Measurements from ENCODE around the gene DCAF4. TPM values are rescaled to one million over a fixed set of nuclear protein-coding genes. Genes with fewer than 3 reads are reported as not detected.
A peak's percentile ranks its signal among the peaks of the same experiment; 100 is the strongest.
"Not testable (repeated sequence)": the region's sequence is repeated elsewhere in the genome, so short reads cannot be mapped to it uniquely, and the experiment has no call there.

Gene DCAF4
- total RNA-seq, 1 donor from 2014 or later: 6.4 TPM

DNA sequence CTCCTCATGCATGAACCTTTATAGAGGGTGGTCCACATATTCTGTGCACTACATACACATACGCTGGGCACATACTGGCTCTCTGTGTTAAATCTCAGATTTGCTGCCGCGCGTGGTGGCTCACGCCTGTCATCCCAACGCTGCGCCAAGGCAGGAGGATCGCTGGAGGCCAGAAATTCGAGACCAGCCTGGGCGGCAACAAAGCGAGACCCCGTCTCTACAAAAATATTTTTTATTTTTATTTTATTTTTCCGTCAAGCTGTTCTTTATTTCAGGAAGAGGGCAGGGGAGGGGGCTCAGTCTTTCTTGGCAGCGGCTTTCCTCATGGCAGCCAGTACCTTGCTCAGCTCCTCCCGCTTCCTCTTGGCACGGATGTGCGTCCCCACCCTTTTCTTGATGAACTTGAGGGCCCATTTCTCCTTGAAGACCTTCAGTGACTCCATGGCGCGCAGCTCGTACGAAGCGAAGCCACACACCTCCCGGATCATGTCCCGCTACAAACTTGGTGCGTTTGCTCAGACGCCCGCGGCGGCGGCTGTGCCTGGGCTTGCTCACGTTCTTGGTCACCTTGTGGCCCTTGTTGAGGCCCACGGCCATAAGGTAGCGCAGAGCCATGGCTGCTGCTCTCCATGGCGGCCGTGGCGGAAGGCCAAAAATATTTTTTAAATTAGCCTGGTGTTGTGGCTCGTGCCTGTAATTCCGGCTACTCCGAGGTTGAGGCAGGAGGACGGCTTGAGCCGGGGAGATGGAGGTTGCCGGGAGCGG is 3.2 kb downstream of the DCAF4 start:
- ATAC-seq: no peak

DNA sequence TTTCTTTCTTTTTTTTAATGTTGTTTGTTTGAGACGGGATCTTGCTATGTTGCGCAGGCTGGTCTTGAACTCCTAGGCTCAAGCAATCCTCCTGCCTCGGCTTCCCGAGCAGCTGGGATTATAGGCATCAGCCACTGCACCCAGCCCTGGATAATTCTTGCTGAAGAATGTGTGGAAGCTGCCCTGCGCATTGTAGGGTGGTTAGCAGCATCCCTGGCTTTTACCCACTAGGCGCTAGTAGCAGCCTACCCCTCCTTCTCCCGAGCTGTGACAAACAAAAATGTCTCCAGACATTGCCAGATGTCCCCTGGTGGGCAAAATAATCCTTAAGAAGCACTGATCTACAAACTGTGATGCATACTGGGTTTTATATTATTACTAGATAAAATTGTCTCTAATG is 6.6 kb downstream of the DCAF4 start:
- no peak for ATAC-seq
- no peak for DNase-seq (ENCODE audit: low spot score)

More for the DNA sequence above, 3.2 kb downstream of the DCAF4 start:
- no peak for DNase-seq (ENCODE audit: low spot score)

DNA sequence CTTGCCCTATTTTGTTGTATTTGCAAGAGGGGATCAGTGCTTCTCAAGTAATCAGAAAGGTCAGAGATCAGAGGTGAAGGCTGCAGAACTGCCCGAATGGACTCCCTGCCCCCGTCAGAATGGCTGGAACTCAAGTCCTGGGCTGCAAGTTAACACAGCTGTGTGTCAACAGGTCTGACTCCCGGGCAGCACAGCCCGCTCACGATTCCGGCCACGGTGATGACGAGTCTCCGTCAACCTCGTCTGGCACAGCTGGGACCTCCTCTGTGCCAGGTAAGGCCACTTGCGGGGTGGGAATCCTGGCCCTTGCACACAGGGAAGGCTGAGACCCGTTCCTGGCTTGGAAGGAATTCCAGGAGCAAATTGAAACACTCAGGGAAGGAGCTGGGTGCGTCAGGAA is 13.4 kb downstream of the DCAF4 start:
- DNase-seq (ENCODE audit: low spot score) (no peak), ATAC-seq (no peak)

- no peak for DNase-seq (ENCODE audit: low spot score)
- ATAC-seq: no peak
Measured at GRCh38 chr14:72941286-72941985, 15.2 kb downstream of the DCAF4 start.

GRCh38 chr14:72942934-72943333 is 16.7 kb downstream of the DCAF4 start:
- ATAC-seq (no peak), DNase-seq (ENCODE audit: low spot score) (no peak)

GRCh38 chr14:72943876-72944430 is 17.7 kb downstream of the DCAF4 start:
- ATAC-seq (no peak), DNase-seq (ENCODE audit: low spot score) (no peak)

- DNase-seq (ENCODE audit: low spot score) (no peak), ATAC-seq (no peak)
Measured at GRCh38 chr14:72945356-72946027, 19.2 kb downstream of the DCAF4 start.

- ATAC-seq: no peak
- no peak for DNase-seq (ENCODE audit: low spot score)
Measured at GRCh38 chr14:72946491-72946890, 20.2 kb downstream of the DCAF4 start.

GRCh38 chr14:72947366-72948160 is 21.3 kb downstream of the DCAF4 start:
- ATAC-seq: no peak
- DNase-seq (ENCODE audit: low spot score): no peak

GRCh38 chr14:72948481-72949138 is 22.3 kb downstream of the DCAF4 start:
- ATAC-seq (peak; percentile 83), DNase-seq (ENCODE audit: low spot score) (peak; percentile 59)

DNA sequence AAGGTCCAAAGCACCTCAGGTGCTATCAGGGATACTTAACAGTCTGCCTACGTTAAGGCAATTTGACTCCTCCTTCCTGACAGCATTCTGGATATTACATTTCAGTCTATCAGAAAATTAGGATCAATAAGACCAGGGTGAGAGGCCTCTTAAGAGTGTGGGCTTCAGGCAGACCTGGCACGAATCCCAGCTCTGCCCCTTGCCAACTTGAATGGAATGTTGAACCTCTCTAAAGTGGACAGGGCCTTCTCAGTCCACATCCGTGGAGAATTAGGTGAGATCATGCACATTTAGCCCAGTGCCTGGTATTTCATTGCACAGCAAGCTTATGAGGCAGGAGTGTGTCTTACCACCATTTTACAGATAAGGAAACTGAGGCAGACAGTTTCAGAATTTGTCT is 25.9 kb downstream of the DCAF4 start:
- ATAC-seq (no peak), DNase-seq (ENCODE audit: low spot score) (no peak)

- ATAC-seq; DNase-seq (ENCODE audit: low spot score): not testable (repeated sequence)
Measured at GRCh38 chr14:72956741-72957140, 30.5 kb downstream of the DCAF4 start.

- DNase-seq (ENCODE audit: low spot score): no peak
- ATAC-seq: no peak
Measured at GRCh38 chr14:72957213-72957612, 30.9 kb downstream of the DCAF4 start.

DNA sequence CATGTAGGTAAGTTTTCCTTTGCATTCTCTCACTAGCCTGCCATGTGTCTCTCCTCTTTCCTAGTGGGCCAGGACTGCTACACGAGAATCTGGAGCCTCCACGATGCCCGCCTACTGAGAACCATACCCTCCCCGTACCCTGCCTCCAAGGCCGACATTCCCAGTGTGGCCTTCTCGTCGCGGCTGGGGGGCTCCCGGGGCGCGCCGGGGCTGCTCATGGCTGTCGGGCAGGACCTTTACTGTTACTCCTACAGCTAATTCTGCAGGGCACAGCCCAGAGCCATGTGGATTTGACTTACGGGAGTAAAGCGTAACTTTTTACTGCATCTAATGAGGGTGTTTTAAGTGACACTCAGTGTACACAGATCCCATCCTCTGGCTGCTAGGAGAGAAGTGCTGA is 32.3 kb downstream of the DCAF4 start:
- DNase-seq (ENCODE audit: low spot score) (no peak), ATAC-seq (no peak)

- not testable (repeated sequence) for DNase-seq (ENCODE audit: low spot score); ATAC-seq
Measured at GRCh38 chr14:72961016-72961415, 34.8 kb downstream of the DCAF4 start.

DNA sequence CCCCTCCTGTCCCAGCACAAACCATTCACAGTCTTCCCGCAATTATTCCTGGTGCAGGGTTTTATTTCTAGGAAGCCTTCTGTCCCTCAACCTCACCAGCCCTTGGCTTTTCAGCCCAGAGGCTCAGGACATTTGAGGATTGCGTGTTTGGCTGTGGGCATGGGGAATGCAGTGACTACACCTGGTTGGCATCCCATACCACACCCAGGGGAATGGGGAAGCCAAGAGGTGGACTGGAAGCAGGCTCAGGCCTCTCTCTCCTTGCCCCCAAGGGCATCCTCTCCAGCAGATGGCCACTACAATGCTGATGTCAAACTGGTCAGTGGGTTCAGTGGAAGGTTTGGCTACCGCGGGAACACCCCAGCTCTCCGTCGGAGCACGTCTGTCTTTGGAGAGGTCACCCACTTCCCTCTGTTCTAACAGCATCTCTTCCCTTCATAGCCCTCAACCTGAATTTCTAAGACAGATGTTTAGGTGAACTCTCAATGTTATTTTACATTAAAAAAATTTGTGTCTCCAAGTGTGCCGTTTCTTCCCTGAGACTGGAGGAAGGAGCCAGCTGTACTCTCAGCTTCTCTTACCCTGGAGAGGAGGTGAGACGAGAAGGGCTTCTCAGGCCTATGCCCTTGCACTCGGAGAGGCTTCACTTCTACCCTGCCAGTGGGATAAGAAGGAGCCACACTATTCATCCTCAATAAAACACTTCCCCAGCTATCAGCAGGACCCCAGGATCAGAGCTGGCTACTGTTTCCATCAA is 35.5 kb downstream of the DCAF4 start:
- ATAC-seq (no peak), DNase-seq (ENCODE audit: low spot score) (no peak)

DNA sequence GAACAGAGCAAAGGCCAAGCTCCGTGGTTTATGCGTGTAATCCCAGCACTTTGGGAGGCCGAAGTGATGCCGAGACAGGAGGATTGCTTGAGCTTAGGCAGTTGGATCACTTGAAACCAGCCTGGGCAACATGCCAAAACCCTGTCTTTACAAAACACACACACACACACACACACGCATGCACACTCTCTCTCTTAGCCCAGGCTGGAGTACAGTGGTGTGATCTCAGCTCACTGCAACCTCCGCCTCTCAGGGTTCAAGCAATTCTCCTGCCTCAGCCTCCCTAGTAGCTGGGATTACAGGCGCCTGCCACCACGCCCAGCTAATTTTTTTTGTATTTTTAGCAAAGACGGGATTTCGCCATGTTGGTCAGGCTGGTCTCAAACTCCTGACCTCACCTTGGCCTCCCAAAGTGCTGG is 36.1 kb downstream of the DCAF4 start:
- DNase-seq (ENCODE audit: low spot score): not testable (repeated sequence)
- peak; percentile 39 for ATAC-seq

GRCh38 chr14:72962829-72963312 is 36.6 kb downstream of the DCAF4 start:
- ATAC-seq (no peak), DNase-seq (ENCODE audit: low spot score) (no peak)

DNA sequence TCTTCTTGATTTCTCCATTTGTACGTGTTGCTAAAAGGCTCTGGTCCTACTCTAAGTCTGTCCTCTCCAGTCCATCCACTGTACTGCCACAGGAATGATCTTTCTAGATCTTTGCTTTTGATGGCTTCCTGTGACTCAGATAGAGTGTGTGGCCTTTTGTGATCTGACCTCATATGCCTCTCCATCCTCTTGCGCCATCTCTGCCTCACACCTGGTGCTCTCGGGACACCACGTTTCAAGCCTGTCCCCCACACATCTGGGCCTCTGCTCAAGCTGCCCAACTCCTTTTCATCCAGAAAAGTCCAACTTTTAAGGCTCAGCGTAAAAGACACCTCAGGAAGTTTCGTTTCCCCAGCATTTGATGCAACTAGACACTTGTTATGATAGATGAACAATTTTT is 39.0 kb downstream of the DCAF4 start:
- DNase-seq (ENCODE audit: low spot score): no peak
- ATAC-seq: peak; percentile 32

All from left lobe of liver (tissue), 2 donors.